ENCODE data around the gene LENG1.

The LENG1 gene

DNA sequence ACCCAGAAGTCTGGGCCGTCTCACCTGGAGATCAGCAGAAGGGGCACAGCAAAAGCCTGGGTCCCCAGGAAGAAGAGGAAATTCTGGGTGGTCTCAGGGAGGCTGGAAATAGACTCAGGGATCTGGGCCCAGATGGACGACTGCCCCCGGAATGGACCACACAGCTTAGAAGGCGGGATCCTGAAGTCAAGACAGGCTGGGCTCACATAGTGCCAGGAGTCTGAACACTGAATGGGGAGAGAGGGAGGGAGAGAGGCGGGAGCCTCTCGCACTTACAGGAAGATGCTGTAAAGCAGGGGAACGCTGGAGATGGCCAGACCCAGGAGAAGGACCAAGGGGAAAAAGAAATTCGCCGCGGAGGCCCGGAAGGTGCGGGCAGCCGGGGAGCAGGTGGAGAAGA lies 1.3 kb upstream of the LENG1 start:
- TF ChIP-seq, protein P1, sequence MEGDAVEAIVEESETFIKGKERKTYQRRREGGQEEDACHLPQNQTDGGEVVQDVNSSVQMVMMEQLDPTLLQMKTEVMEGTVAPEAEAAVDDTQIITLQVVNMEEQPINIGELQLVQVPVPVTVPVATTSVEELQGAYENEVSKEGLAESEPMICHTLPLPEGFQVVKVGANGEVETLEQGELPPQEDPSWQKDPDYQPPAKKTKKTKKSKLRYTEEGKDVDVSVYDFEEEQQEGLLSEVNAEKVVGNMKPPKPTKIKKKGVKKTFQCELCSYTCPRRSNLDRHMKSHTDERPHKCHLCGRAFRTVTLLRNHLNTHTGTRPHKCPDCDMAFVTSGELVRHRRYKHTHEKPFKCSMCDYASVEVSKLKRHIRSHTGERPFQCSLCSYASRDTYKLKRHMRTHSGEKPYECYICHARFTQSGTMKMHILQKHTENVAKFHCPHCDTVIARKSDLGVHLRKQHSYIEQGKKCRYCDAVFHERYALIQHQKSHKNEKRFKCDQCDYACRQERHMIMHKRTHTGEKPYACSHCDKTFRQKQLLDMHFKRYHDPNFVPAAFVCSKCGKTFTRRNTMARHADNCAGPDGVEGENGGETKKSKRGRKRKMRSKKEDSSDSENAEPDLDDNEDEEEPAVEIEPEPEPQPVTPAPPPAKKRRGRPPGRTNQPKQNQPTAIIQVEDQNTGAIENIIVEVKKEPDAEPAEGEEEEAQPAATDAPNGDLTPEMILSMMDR (IDR thresholded peaks at IDR 0.05; ENCODE audit: insufficient read depth, low read depth, low read length, missing control alignments) = no peak

DNA sequence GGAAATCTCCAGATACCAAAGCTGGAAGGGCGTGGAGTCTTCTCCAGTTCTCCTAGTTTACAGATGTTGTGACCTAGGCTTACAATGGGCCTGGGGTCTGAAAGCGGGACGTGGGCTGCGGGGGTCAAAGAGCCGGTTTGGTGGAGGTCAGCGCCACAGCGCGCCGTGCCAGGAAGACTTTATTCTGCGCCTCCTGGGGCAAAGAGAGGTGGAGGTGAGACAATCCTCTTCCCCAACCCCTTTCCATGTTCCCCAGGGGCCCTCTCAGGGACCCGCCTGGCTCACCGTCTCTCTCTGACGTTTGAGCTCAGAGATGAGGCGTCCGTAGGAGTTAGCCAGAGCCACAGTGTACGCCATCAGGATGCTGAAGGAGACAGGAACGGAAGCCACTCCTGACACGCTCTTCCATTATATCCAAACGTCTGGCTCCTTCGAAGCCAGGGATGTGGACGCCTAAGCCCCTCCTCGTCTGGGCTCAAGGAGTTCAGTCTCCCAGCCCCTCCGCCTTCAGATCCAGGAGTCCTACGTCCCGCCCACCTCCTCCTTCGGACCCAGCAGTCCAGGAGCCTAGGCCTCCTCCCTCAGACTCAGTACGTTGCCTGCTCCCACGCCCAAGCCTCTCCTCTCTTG lies 776 bp upstream of the LENG1 start:
- peak overlapping the region; percentile 63 for H3K4me3 ChIP-seq (ENCODE audit: low read length)
- no peak for DNase-seq (ENCODE audit: low read depth)
- TF ChIP-seq, protein P1 (IDR thresholded peaks at IDR 0.05; ENCODE audit: insufficient read depth, low read depth, low read length, missing control alignments) = no peak

More for the DNA sequence above, 1.3 kb upstream of the LENG1 start:
- DNase-seq (ENCODE audit: low read depth) = no peak
- peak overlapping the region; percentile 63 for H3K4me3 ChIP-seq (ENCODE audit: low read length)

DNA sequence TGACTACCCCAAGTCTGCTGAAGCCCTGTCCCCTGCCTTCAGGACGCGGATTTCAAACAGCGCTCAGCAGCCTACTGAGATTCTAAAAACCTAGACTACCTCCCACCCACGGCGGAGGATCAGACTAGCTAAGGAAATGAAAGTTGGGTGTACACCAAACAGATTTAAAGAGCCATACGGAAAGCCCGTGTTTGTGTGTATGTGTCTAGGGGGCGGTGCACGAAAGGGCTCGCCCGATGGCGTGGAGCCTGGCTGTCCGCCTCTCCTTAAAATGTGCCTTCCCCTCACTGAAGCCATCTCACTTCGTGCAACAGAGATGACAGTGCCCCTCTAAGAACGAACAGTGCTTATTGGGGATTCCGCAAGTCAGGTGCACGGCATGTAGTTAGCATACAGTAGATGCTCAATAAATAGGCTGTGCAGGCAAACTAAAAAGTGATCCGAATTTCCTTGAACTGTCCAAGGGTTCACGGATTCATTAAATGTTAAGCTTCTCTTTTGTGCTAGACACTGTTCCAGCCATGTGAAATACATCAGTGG lies 639 bp downstream of the LENG1 start:
- no peak for DNase-seq (ENCODE audit: low read depth)
- H3K4me3 ChIP-seq (ENCODE audit: low read length) = peak overlapping the region; percentile 89
- TF ChIP-seq, protein P1 (IDR thresholded peaks at IDR 0.05; ENCODE audit: insufficient read depth, low read depth, low read length, missing control alignments) = no peak

DNA sequence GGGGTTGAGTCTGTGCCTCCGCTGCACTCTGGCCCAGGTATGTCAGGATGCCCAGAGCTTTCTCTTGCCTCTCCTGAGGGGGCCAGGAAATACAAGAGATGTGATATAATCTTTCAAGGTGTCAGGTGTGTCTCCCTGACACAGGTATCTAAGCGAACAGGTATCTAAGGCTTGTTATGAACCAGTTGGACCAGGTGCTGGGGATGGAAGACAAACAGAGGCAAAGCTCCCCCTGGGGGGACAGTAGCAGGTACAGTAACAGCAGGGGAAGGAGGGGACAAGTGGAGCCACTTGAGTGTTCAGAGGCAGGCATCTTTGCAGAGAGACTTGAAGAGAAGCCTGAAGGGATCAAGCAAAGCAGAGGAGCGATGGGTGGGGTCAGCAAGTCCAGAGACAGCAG lies 2.6 kb downstream of the LENG1 start:
- DNase-seq (ENCODE audit: low read depth) = no peak
- TF ChIP-seq, protein P1 (IDR thresholded peaks at IDR 0.05; ENCODE audit: insufficient read depth, low read depth, low read length, missing control alignments) = no peak
- no peak overlapping the region for H3K4me3 ChIP-seq (ENCODE audit: low read length)

DNA sequence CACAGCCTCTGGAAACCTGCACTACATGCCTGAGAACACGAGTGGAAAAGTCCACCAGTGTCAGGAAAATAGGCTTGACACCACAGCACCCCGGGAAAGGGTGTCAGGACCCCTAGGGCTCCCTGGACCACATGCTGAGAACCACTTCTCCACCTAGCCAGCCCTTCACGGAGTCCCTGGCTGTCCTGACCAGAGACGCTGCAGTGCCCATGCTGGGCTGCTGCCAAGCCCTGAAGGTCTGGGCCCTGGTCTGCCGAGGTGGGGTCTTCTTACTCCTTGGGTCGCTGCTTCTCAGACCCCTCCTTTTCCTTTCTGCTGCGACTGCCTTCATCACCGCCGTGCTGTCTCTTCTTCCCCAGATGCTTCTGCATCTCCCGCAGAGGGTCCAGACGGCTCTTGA lies 3.0 kb downstream of the LENG1 start:
- H3K4me3 ChIP-seq (ENCODE audit: low read length) = no peak overlapping the region
- TF ChIP-seq, protein P1 (IDR thresholded peaks at IDR 0.05; ENCODE audit: insufficient read depth, low read depth, low read length, missing control alignments) = no peak
- DNase-seq (ENCODE audit: low read depth) = no peak

DNA sequence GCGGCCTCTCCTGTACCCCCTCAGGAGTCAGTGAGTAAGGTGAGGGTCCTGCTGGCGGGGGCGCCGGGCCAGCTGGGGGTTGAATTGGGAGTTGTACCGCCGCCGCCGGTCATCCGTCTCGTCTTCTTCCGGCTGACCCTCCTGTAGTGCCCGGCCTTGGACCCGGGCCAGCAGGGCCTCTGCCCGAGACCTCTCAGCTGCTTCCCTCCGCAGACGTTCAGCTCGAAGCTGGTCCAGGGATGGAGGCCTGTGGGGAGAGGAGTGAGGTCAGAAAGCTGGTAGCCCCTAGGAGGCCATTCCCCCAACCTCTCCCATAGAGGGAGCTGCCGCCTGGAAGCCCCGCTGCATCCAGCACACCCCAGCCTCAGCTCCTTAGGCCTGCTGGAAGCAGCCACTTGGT lies 3.8 kb downstream of the LENG1 start:
- H3K4me3 ChIP-seq (ENCODE audit: low read length) = no peak overlapping the region
- DNase-seq (ENCODE audit: low read depth) = no peak
- TF ChIP-seq, protein P1 (IDR thresholded peaks at IDR 0.05; ENCODE audit: insufficient read depth, low read depth, low read length, missing control alignments) = no peak
